Epithelial cell of esophagus (primary cell): Measurements from ENCODE around the gene SLC7A9.
"Not testable (repeated sequence)": the region's sequence is repeated elsewhere in the genome, so short reads cannot be mapped to it uniquely, and the experiment has no call there.

Experiments
- DNase-seq: peaks from one replicate; pipeline ENCODE4 v3.0.0; 2010; ENCODE audit warnings: low read depth
- H3K4me3 ChIP-seq: 2 replicates; pipeline ENCODE4 v1.5.1; 2011; ENCODE audit warnings: mild to moderate bottlenecking, low read length, control low read depth
- TF ChIP-seq, protein P1 (sequence below): IDR thresholded peaks from 2 replicates; pipeline ENCODE4 v1.5.1; 2011; ENCODE audit warnings: low read depth, mild to moderate bottlenecking, low read length, control low read depth, inconsistent platforms; ENCODE audit not compliant: insufficient read depth; ENCODE audit errors: missing control alignments

SLC7A9 gene

DNA sequence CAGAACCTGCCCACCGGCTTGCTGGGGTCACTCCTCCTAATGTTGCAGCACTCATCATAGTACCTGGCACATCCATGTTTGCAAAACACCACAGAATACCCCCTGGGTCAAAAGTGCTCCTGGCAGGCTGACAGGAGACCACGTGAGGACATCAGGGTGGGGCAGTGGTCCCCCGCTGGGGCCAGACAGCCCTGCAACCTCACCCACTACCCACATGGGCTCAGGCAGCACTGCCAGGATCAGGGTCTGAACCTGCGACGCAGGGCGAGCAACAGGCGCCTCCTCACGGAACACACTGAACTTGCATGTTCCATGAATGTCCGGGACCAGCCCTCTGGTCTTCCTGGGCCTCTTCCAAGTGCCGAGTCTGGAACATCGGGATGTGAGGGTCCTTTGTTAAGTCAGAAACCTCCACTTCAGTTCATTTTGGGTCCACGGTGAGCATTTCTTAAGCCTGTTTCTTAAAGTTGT lies 1.4 kb upstream of the SLC7A9 start:
- DNase-seq: peak; percentile 15
- TF ChIP-seq, protein P1, sequence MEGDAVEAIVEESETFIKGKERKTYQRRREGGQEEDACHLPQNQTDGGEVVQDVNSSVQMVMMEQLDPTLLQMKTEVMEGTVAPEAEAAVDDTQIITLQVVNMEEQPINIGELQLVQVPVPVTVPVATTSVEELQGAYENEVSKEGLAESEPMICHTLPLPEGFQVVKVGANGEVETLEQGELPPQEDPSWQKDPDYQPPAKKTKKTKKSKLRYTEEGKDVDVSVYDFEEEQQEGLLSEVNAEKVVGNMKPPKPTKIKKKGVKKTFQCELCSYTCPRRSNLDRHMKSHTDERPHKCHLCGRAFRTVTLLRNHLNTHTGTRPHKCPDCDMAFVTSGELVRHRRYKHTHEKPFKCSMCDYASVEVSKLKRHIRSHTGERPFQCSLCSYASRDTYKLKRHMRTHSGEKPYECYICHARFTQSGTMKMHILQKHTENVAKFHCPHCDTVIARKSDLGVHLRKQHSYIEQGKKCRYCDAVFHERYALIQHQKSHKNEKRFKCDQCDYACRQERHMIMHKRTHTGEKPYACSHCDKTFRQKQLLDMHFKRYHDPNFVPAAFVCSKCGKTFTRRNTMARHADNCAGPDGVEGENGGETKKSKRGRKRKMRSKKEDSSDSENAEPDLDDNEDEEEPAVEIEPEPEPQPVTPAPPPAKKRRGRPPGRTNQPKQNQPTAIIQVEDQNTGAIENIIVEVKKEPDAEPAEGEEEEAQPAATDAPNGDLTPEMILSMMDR: no peak
- no peak overlapping the region for H3K4me3 ChIP-seq

DNA sequence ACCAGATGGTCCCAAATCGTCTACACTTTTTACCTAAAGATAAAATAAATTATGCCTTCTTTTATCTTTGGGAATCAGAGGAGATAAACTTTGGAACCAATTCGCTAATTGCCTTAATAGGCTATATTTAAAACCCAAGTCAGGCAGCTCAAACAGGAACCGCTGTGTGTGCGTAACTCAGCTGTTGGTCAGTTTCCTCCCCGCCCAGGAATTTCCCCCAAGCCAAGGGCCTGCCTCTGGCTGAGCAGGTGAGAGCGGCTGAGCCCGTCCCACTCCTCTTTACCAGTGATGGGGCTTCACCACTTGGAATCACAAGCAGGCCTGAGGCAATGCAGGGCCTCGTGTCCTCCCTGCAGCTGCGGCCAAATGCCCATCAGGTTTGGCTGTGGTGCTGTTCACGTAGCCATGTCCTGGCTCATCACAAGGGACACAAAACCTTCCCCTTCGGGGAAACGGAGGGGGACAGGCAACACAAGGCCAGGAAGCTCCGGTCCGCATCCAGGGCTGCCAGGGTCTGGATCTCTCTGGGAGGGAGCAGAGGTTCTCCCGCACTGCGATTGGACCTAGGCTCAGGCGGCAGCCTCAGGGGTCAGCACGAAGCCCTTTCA lies 503 bp upstream of the SLC7A9 start:
- TF ChIP-seq, protein P1: no peak
- H3K4me3 ChIP-seq: no peak overlapping the region
- DNase-seq: no peak

DNA sequence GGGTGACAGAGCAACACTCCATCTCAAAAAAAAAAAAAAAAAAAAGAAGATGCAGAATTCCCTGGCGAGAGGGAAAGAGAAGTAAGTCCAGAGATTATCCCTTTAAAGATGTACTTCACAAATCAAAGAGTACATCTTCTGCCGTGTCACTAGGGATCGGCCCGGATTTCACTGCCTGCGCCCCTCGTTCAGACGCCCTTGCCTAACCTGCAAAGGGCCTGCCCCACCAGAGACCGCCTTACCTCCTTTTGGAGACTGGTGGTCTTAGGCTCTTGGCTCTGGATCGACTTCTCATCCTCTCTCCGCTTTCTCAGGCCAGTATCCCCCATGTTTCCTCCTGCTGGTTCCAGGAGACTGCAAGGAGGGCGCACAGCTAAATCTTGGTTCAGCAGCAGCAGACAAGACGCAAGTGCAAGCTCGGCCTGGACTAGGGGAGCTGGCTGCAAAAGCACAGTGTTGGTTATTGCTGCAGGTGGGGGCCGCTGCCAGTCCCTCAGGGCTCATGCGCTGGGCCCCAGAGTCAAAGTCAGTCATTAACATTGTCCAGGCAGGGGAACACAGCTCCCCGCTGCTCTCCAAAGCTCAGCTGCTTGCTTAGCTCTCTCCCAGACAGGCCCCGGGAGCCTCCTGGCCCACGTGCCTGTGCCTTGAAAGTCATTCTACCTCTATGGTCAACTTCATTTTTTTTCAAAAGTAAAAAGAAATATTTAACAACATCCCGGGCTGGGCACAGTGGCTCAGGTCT lies 1.2 kb downstream of the SLC7A9 start:
- TF ChIP-seq, protein P1: no peak
- no peak for DNase-seq
- H3K4me3 ChIP-seq: no peak overlapping the region

DNA sequence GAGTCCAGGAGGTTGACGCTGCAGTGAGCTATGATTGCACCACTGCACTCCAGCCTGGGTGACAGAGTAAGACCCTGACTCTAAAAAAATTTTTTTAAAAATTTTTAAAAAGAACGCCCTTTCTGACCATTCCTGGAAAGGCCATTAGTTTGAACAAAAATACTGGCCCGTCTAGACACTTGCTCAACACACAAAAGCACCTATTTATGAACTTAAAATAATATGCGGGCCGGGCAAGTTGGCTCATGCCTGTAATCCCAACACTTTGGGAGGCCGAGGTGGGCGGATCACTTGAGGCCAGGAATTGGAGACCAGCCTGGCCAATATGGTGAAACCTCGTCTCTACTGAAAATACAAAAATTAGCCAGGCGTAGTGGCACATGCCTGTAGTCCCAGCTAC lies 2.1 kb downstream of the SLC7A9 start:
- H3K4me3 ChIP-seq: not testable (repeated sequence)
- DNase-seq: peak; percentile 13

DNA sequence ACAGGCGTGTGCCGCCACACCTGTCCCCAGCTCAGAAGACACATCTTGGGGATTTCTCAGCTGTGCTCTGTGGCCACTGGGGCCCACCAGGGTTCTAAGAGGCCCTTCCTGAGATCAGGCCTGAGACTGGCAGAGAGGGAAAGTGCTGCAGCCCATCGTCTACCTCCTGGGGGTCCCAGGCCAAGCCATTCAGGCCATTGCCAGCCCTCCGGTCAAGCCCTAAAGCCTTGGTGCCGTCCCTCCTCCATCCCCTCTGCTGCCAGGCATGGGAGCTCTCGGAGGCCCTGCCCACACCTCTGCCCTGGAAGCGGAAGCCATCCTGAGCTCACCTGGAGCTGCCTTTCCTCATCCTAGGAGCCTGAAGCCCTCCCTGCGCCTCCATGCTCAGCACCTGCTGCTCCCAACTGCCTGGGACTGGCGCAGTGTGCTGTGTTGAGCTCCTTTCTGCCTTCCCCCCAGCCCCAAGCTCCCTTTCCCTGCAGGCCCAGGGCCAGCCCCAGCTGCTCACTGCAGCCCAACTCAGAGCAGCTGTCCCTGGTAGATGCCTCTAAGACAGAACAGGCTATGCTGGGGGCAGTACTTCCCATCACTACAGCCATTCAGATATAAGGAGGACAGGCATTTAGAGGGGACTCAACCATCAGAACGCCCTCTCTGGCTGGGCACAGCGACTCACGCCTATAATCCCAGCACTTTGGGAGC lies 2.9 kb downstream of the SLC7A9 start:
- TF ChIP-seq, protein P1: no peak

DNA sequence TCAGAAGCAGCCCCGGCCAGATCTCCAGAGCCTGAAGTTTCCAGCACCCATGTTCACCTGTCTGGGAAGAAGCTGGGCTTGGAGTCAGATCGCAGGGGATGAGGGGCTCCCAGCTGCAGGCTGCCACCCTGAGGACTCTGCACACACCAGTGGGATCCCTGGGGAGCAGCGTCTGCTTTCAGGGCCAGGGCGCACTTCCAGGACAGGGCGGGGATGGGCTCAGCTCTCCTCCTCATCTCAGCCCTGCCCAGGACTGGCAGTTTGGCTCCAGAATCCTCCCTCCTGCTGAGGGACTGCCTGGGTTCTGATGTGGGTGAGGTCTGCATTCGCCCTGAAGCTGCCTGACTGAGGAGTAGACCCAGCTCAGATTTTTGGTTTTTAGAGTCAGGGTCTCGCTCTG lies 3.5 kb downstream of the SLC7A9 start:
- DNase-seq: no peak
- H3K4me3 ChIP-seq: no peak overlapping the region
- TF ChIP-seq, protein P1: no peak

More for the DNA sequence above, 2.9 kb downstream of the SLC7A9 start:
- no peak for DNase-seq
- H3K4me3 ChIP-seq: no peak overlapping the region

DNA sequence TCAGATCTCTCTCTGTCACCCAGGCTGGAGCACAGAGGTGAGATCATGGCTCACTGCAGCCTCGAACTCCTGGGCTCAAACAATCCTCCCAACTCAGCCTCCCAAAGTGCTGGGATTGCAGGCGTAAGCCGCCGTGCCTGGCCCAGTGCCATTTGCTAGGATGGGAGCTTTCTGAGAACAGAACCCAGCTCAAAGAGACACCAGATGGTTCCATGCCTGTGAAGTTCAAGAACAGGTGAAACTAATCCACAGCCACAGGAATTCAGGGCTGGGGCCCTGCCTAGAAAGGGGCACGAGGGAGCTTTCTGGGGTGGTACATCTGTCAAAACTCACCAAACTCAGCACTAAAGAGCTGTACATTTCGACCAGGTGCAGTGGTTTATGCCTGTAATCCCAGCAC lies 4.2 kb downstream of the SLC7A9 start:
- no peak for DNase-seq
- H3K4me3 ChIP-seq: no peak overlapping the region
- TF ChIP-seq, protein P1: no peak
